KMS-11 (cell line): ENCODE data around the gene PMF1.

Experiments
- H2AFZ ChIP-seq: fragments of 200-600 bp; sonication (generic); 2 replicates; pipeline ENCODE4 v1.6.1; 2016; ENCODE audit warnings: antibody characterized with exemption, mixed run types, low read depth
- H3K27ac ChIP-seq: fragments of 200-600 bp; sonication (generic); 2 replicates; pipeline ENCODE4 v1.6.1; 2016; ENCODE audit warnings: mild to moderate bottlenecking, mixed run types
- H3K27me3 ChIP-seq: fragments of 200-600 bp; sonication (generic); 2 replicates; pipeline ENCODE4 v1.6.1; 2017; ENCODE audit warnings: mild to moderate bottlenecking, low read depth, mixed run types, moderate library complexity; ENCODE audit not compliant: insufficient read depth
- H3K36me3 ChIP-seq: fragments of 200-600 bp; sonication (generic); 2 replicates; pipeline ENCODE4 v1.6.1; 2017; ENCODE audit warnings: mild to moderate bottlenecking, mixed run types; ENCODE audit not compliant: insufficient read depth
- H3K4me1 ChIP-seq: fragments of 200-600 bp; sonication (generic); 2 replicates; pipeline ENCODE4 v1.6.1; 2016; ENCODE audit warnings: mild to moderate bottlenecking, low read depth, mixed run types; ENCODE audit not compliant: poor library complexity, severe bottlenecking
- H3K4me2 ChIP-seq: fragments of 200-600 bp; sonication (generic); 2 replicates; pipeline ENCODE4 v1.7.0; 2016; ENCODE audit warnings: mild to moderate bottlenecking, mixed run types
- H3K4me3 ChIP-seq: fragments of 200-600 bp; sonication (generic); IDR thresholded peaks from 2 replicates; pipeline ENCODE4 v1.6.1; 2017; ENCODE audit warnings: low read depth, low read length, mixed read lengths; ENCODE audit not compliant: insufficient read depth
- H3K79me2 ChIP-seq: fragments of 200-600 bp; sonication (generic); 2 replicates; pipeline ENCODE4 v1.6.1; 2016; ENCODE audit warnings: low read depth, mixed run types; ENCODE audit not compliant: insufficient read depth
- H3K9ac ChIP-seq: fragments of 200-600 bp; sonication (generic); 2 replicates; pipeline ENCODE4 v1.6.1; 2016; ENCODE audit warnings: mild to moderate bottlenecking, mixed run types
- H4K20me1 ChIP-seq: fragments of 200-600 bp; sonication (generic); 2 replicates; pipeline ENCODE4 v1.6.1; 2016; ENCODE audit warnings: mild to moderate bottlenecking, mixed run types; ENCODE audit not compliant: insufficient read depth
- TF ChIP-seq, protein P1 (sequence below): fragments of 200-600 bp; sonication (generic); conservative IDR thresholded peaks from 2 replicates; pipeline ENCODE4 v1.6.1; 2017; ENCODE audit warnings: low read depth, mild to moderate bottlenecking, antibody characterized with exemption, low read length, moderate library complexity, mixed read lengths

PMF1 gene

DNA sequence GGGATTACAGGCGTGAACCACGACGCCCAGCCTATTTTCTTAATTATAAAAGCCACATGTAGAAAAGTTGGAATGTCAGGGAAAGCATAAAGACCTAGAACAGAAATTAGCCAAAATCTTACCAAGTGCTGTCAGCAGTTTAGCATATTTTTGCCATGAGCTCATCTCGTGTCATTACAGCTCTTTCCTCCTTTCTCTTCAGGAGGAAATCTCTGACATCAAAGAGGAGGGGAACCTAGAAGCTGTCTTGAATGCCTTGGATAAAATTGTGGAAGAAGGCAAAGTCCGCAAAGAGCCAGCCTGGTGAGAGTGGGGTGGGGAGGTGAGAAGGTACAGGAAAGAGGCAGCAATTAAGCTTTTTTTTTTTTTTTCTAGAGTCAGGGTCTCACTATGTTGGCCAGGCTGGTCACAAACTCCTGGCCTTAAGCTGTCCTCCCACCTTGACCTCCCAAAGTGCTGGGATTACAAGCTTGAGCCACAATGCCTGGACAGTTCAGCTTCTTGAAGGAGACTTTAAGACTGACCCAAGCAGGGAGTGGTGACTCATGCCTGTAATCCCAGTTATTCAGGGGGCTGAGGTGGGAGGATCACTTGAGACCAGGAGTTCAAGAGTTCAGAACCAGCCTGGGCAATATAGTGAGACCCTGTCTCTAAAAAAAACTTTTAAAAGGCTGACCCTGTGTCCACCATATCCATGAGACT is 20.8 kb downstream of the PMF1 start:
- no peaks in the 10 kb centered on the region for H3K79me2 ChIP-seq
- no peak overlapping the region for H3K9ac ChIP-seq
- no peak overlapping the region for H3K27ac ChIP-seq
- no peaks in the 10 kb centered on the region for H4K20me1 ChIP-seq
- no peak overlapping the region for H2AFZ ChIP-seq
- H3K27me3 ChIP-seq: no peaks in the 10 kb centered on the region
- H3K4me1 ChIP-seq: peaks cover 47% of the 10 kb centered on the region
- TF ChIP-seq, protein P1, sequence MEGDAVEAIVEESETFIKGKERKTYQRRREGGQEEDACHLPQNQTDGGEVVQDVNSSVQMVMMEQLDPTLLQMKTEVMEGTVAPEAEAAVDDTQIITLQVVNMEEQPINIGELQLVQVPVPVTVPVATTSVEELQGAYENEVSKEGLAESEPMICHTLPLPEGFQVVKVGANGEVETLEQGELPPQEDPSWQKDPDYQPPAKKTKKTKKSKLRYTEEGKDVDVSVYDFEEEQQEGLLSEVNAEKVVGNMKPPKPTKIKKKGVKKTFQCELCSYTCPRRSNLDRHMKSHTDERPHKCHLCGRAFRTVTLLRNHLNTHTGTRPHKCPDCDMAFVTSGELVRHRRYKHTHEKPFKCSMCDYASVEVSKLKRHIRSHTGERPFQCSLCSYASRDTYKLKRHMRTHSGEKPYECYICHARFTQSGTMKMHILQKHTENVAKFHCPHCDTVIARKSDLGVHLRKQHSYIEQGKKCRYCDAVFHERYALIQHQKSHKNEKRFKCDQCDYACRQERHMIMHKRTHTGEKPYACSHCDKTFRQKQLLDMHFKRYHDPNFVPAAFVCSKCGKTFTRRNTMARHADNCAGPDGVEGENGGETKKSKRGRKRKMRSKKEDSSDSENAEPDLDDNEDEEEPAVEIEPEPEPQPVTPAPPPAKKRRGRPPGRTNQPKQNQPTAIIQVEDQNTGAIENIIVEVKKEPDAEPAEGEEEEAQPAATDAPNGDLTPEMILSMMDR: no peak
- no peak overlapping the region for H3K4me3 ChIP-seq
- no peak overlapping the region for H3K4me2 ChIP-seq
- H3K36me3 ChIP-seq: no peaks in the 10 kb centered on the region

DNA sequence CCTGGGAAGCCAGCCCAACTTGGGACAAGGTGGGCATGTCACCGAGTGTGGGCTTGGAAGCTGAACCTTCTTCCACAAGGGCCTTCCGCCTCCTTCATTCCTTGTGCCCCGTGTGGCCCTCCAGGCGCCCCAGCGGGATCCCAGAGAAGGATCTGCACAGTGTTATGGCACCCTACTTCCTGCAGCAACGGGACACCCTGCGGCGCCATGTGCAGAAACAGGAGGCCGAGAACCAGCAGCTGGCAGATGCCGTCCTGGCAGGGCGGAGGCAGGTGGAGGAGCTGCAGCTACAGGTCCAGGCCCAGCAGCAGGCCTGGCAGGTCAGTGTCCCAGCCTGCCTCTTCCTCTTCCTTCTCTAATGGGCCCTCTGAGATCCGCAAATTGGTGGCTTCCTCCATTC is 23.4 kb downstream of the PMF1 start:
- TF ChIP-seq, protein P1: no peak
- no peaks in the 10 kb centered on the region for H3K36me3 ChIP-seq
- H2AFZ ChIP-seq: no peak overlapping the region
- H3K4me2 ChIP-seq: no peak overlapping the region
- no peaks in the 10 kb centered on the region for H3K27me3 ChIP-seq
- H3K79me2 ChIP-seq: no peaks in the 10 kb centered on the region
- peaks cover 26% of the 10 kb centered on the region for H3K4me1 ChIP-seq
- H3K4me3 ChIP-seq: no peak overlapping the region
- H4K20me1 ChIP-seq: no peaks in the 10 kb centered on the region
- H3K27ac ChIP-seq: no peak overlapping the region
- no peak overlapping the region for H3K9ac ChIP-seq

DNA sequence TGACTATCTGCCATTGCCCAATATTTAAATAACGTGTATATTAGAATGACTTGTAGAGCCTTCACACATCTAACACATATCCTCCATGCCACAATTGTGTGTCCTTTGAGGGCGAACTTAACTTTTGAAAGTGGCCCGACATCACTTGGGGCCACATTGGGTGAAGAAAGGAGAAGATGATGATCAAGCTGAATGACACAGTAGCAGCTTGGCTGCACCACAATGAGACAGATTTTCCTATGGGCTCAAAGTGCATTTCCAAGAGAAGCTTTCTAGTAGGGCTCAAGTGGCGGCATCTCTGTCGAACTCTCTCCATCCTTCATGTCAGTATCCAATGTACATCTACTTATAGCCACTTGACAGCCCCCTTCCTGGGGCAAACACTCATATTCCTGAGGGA is 25.4 kb downstream of the PMF1 start:
- Histone ChIP-seq H3K27ac (no peak overlapping the region), H3K27me3 (no peaks in the 10 kb centered on the region), H3K9ac (no peak overlapping the region), H3K79me2 (no peaks in the 10 kb centered on the region), H3K4me1 (peaks cover 7% of the 10 kb centered on the region), H3K4me3 (no peak overlapping the region), H4K20me1 (no peaks in the 10 kb centered on the region), H3K4me2 (no peak overlapping the region), H2AFZ (no peak overlapping the region), H3K36me3 (no peaks in the 10 kb centered on the region)
- TF ChIP-seq, protein P1: no peak

DNA sequence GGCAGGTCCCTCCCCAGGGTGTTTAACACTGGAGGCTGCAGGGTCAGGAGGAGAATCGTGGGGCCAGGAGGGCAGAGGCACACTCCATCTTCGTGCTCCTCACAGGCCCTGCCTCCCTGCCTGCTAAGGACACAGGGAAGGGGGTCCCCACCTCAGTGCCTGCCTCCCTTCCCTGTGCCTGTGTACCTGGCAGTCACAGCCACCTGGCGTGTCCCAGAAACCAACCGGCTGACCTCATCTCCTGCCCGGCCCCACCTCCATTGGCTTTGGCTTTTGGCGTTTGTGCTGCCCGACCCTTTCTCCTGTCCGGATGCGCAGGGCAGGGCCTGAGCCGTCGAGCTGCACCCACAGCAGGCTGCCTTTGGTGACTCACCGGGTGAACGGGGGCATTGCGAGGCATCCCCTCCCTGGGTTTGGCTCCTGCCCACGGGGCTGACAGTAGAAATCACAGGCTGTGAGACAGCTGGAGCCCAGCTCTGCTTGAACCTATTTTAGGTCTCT is 28.6 kb downstream of the PMF1 start:
- Histone ChIP-seq H2AFZ (no peak overlapping the region), H3K9ac (no peak overlapping the region), H4K20me1 (no peaks in the 10 kb centered on the region), H3K36me3 (no peaks in the 10 kb centered on the region), H3K4me2 (no peak overlapping the region), H3K27ac (no peak overlapping the region), H3K4me3 (no peak overlapping the region), H3K79me2 (no peaks in the 10 kb centered on the region), H3K4me1 (no peaks in the 10 kb centered on the region), H3K27me3 (no peaks in the 10 kb centered on the region)
- TF ChIP-seq, protein P1: no peak
